Neural cell (in vitro differentiated cells): ENCODE results near the gene CACNA1D.

ENCODE experiments used
- EP300 ChIP-seq: fragments of 450-650 bp; conservative IDR thresholded peaks from 2 replicates; pipeline ENCODE4 v1.6.1; 2014; ENCODE audit warnings: antibody characterized with exemption, mild to moderate bottlenecking, moderate library complexity; ENCODE audit not compliant: poor library complexity, severe bottlenecking
- EZH2 ChIP-seq: fragments of 200-600, 300-800 bp; shearing (Covaris generic), sonication (generic); IDR thresholded peaks from 2 replicates; pipeline ENCODE4 v1.6.1; 2014; ENCODE audit warnings: antibody characterized with exemption, low read length, borderline replicate concordance, mild to moderate bottlenecking; ENCODE audit not compliant: insufficient read depth, poor library complexity, severe bottlenecking
- MXI1 ChIP-seq: fragments of 450-650 bp; conservative IDR thresholded peaks from 2 replicates; pipeline ENCODE4 v1.6.1; 2014; ENCODE audit warnings: antibody characterized with exemption, mild to moderate bottlenecking; ENCODE audit not compliant: poor library complexity, severe bottlenecking
- POLR2AphosphoS5 ChIP-seq: IDR thresholded peaks from 2 replicates; pipeline ENCODE4 v1.6.1; 2012
- RAD21 ChIP-seq: fragments of 450-650 bp; conservative IDR thresholded peaks from 2 replicates; pipeline ENCODE4 v1.6.1; 2014; ENCODE audit warnings: antibody characterized with exemption, mild to moderate bottlenecking, moderate library complexity
- SMC3 ChIP-seq: fragments of 450-650 bp; conservative IDR thresholded peaks from 2 replicates; pipeline ENCODE4 v1.6.1; 2014; ENCODE audit warnings: antibody characterized with exemption, mild to moderate bottlenecking, moderate library complexity; ENCODE audit not compliant: poor library complexity
- TAF1 ChIP-seq: IDR thresholded peaks from 2 replicates; pipeline ENCODE4 v1.6.1; 2012; ENCODE audit warnings: low read depth
- TF ChIP-seq, protein P1 (sequence below): fragments of 450-650 bp; IDR thresholded peaks from 2 replicates; pipeline ENCODE4 v1.5.1; 2014; ENCODE audit warnings: antibody characterized with exemption, mild to moderate bottlenecking, moderate library complexity; ENCODE audit not compliant: poor library complexity, severe bottlenecking
- TF ChIP-seq, protein P2 (sequence below): IDR thresholded peaks from 2 replicates; pipeline ENCODE4 v1.6.1; 2012; ENCODE audit warnings: borderline replicate concordance

DNA sequence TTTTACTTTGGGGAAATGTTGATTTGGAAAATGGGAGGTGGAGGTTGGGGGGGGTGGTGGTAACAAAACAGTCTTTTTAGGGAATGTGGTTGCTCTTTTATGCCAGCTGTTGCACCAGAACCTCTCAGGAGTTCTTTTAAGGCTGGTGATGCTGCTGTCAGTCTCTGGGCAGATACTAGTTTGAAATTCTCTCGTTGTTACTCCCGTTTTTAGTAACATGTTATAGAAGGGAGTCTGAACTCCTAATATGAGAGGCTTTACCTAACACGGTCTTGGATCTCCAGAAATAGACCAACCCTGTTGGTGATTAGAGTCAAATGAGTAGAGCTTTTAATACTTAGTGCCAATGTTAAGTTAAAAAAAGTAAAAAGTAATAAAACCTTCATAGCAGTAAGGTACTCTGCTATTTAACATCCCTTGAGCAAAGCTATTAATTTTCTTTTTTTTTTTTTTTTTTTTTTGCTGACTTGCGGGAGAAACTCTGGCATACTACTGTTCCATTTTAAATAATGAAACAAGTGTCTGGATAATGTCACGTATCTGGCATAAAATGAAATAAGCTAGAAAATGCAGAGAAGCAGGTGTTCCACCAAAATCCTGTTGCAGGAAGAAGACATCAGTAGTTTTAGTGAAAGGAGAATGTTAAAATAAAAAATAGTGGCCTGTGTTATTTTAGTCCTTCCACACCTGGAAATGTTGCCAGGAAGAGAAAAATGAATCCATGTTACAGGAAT lies 156.7 kb downstream of the CACNA1D start:
- no peak for TF ChIP-seq EP300
- TF ChIP-seq, protein P1, sequence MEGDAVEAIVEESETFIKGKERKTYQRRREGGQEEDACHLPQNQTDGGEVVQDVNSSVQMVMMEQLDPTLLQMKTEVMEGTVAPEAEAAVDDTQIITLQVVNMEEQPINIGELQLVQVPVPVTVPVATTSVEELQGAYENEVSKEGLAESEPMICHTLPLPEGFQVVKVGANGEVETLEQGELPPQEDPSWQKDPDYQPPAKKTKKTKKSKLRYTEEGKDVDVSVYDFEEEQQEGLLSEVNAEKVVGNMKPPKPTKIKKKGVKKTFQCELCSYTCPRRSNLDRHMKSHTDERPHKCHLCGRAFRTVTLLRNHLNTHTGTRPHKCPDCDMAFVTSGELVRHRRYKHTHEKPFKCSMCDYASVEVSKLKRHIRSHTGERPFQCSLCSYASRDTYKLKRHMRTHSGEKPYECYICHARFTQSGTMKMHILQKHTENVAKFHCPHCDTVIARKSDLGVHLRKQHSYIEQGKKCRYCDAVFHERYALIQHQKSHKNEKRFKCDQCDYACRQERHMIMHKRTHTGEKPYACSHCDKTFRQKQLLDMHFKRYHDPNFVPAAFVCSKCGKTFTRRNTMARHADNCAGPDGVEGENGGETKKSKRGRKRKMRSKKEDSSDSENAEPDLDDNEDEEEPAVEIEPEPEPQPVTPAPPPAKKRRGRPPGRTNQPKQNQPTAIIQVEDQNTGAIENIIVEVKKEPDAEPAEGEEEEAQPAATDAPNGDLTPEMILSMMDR = no peak
- TF ChIP-seq MXI1 = no peak
- no peak for TF ChIP-seq POLR2AphosphoS5
- TF ChIP-seq EZH2 = no peak
- TF ChIP-seq, protein P2, sequence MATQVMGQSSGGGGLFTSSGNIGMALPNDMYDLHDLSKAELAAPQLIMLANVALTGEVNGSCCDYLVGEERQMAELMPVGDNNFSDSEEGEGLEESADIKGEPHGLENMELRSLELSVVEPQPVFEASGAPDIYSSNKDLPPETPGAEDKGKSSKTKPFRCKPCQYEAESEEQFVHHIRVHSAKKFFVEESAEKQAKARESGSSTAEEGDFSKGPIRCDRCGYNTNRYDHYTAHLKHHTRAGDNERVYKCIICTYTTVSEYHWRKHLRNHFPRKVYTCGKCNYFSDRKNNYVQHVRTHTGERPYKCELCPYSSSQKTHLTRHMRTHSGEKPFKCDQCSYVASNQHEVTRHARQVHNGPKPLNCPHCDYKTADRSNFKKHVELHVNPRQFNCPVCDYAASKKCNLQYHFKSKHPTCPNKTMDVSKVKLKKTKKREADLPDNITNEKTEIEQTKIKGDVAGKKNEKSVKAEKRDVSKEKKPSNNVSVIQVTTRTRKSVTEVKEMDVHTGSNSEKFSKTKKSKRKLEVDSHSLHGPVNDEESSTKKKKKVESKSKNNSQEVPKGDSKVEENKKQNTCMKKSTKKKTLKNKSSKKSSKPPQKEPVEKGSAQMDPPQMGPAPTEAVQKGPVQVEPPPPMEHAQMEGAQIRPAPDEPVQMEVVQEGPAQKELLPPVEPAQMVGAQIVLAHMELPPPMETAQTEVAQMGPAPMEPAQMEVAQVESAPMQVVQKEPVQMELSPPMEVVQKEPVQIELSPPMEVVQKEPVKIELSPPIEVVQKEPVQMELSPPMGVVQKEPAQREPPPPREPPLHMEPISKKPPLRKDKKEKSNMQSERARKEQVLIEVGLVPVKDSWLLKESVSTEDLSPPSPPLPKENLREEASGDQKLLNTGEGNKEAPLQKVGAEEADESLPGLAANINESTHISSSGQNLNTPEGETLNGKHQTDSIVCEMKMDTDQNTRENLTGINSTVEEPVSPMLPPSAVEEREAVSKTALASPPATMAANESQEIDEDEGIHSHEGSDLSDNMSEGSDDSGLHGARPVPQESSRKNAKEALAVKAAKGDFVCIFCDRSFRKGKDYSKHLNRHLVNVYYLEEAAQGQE = no peak
- TF ChIP-seq TAF1 = no peak
- no peak for TF ChIP-seq SMC3
- TF ChIP-seq RAD21 = no peak
